Fibroblast of the aortic adventitia (primary cell): ENCODE measurements around the gene RTL10. TPM values are rescaled to one million over a fixed set of nuclear protein-coding genes. Genes with fewer than 3 reads are reported as not detected.

ENCODE experiments used
- DNase-seq: peaks from one replicate; pipeline ENCODE4 v3.0.0-alpha.2; 2010; ENCODE audit warnings: low read depth
- H3K4me3 ChIP-seq: 2 replicates; pipeline ENCODE4 v1.5.1; 2011; ENCODE audit warnings: low read depth, mild to moderate bottlenecking, control low read depth, low read length, moderate library complexity
- total RNA-seq: library from RNA; depleted of rRNA; stranded (reverse); fragments of >200 nt; gene quantifications from 2 replicates; pipeline ENCODE4 v1.2.3, GENCODE V29; 2012; ENCODE audit warnings: low replicate concordance
- TF ChIP-seq, protein P1 (sequence below): IDR thresholded peaks from 2 replicates; pipeline ENCODE4 v1.5.1; 2011; ENCODE audit warnings: mild to moderate bottlenecking, low read length, control low read depth, inconsistent platforms; ENCODE audit not compliant: insufficient read depth

Gene RTL10
- total RNA-seq, 1 donor: 10.8 TPM

GRCh38 chr22:19815093-19815822 is 39.4 kb downstream of the RTL10 start:
- TF ChIP-seq, protein P1, sequence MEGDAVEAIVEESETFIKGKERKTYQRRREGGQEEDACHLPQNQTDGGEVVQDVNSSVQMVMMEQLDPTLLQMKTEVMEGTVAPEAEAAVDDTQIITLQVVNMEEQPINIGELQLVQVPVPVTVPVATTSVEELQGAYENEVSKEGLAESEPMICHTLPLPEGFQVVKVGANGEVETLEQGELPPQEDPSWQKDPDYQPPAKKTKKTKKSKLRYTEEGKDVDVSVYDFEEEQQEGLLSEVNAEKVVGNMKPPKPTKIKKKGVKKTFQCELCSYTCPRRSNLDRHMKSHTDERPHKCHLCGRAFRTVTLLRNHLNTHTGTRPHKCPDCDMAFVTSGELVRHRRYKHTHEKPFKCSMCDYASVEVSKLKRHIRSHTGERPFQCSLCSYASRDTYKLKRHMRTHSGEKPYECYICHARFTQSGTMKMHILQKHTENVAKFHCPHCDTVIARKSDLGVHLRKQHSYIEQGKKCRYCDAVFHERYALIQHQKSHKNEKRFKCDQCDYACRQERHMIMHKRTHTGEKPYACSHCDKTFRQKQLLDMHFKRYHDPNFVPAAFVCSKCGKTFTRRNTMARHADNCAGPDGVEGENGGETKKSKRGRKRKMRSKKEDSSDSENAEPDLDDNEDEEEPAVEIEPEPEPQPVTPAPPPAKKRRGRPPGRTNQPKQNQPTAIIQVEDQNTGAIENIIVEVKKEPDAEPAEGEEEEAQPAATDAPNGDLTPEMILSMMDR: no peak
- DNase-seq: peak; percentile 54

DNA sequence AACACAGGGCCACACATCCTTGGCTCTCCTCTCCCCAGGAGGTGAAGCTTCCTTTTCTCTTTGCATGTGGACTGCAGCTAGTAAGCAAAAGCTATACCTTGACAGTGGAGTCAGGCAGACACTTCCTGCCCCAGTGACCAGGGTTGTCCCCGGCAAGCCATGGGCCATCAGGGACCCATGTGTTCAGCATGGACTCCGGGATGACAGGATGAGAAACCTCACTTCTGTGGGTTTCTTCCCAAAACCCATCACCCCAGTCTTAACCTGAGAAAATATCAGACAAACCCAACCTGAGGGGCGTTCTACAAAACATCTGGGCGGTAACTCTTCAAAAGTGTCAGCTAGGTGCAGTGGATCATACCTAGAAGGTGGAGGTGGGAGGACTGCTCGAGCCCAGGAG is 40.2 kb downstream of the RTL10 start:
- no peak overlapping the region for H3K4me3 ChIP-seq
- TF ChIP-seq, protein P1: no peak
- DNase-seq: no peak

More at GRCh38 chr22:19815093-19815822, 39.4 kb downstream of the RTL10 start:
- H3K4me3 ChIP-seq: no peak overlapping the region

DNA sequence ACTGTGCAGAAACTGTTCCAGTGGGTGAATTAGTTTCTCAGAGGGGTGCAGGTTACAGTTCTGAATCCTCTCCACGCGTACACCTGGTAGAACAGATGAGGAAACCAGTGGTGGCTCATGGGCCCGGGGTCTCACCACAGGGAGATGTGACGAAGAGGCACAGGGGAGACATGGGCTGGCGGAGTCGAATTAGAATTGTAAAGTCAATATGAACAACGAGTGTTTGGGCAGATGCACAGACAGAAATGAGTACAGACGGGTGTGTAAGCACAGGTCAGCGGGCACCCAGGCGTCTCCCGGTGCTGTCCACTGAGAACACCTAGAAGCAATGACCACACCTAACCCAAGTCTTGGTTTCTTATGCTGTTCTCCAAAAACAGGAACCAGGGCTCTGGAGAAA is 41.8 kb downstream of the RTL10 start:
- DNase-seq: no peak
- no peak overlapping the region for H3K4me3 ChIP-seq
- TF ChIP-seq, protein P1: no peak

DNA sequence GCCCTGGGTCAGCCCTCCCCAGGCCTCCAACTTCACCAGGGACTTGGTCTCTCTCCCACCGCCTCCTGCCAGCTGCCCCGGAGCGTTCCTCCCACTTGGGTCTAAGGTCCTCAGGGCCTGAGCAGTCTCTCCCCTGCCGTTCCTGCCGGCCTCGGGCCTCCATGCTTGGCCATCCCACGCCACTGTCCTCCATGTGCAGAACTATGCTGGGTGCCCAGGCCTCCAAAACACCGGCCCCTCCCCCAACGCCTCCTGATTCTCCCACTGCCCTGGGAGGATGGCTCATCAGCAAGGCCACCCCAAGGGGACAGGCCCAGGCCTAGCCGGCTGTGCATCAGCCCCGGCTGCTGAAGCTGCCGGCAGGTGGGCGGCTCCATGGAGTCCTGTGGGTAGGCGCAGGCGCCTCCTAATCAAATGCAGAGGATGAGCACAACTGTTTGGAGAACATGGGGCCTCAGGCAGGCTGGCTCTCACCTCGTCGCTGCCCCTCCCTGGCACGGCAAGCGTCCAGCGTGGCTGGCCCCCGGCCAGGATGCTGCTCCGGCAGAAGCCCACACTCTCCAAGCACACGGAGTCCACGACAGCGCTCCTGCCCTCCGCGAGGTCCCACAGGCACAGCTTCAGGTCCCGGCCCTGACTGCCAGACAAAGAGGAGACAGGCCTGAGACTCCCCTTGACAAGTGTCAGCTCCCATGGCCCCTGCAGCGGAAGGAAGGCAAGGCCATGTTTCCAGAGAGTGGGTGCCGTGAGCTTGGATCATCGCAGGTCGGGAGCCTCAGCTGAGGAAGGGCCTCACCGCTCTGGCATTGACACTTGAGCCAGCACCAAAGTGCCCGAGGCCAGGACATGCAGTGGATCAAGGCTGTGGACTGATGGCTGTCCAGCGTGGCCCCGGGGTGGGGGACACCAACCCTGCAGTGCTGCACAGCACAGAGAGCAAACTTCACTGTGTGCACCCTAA is 42.6 kb downstream of the RTL10 start:
- TF ChIP-seq, protein P1: no peak
- DNase-seq: no peak

DNA sequence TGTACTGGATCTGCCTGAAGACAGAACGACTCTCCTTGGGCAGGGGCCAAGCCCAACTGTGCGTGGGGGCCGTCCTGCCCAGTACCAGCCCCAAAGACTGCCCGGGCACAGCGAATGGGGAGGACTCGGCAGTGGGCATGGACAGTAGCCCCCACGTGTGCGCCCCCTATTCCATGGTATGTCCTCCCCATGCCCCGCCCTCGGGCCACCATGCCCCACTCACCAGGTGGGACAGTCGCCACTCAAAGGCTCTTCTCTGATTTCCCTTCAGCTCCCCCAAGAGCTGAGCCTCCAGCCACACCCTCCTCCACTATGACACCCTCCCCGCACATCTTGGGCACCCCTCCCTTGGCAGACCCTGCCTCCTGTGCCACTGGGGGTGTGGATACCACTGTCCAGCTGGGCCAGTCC is 43.5 kb downstream of the RTL10 start:
- DNase-seq: no peak
- TF ChIP-seq, protein P1: no peak
- H3K4me3 ChIP-seq: no peak overlapping the region

More for the DNA sequence above, 42.6 kb downstream of the RTL10 start:
- no peak overlapping the region for H3K4me3 ChIP-seq

DNA sequence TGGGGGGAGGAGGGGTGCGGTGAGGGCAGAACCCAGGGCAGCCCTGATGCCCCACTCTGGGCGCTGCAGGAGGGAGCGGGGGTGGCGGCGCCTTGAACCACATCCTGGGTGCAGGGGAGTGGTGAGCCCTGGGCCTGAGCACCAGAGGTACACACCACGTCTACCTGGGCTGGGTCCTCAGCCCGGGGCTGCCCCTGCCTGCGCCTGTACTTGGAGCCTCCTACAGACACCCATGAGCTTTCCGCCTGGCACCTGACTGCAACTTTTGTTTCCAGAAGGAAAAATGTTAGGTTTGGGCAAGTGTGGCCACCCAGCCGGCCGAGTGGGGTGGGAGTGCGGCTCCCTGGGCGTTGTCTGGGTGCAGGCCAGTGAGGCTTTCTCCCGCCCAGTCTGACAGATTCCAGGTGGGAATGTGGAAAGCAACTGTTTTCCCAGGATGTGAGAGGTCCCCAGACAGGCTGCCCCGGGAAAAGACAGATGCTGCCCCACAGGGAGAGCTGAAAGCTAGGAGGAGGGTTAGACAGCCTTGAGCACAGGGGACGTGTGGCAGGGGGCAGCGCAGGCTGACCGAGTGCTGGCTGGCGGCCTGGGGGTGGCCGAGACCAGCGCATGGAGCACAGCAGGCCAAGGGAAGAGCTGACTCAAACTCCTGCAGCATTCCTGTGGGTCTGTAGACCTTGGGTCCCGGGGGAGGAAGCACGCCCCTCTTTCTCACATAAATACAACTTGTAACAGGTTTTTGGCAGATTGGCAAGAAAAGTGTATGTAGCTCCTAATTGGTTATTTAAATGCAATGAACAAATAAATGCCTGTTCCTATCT is 44.1 kb downstream of the RTL10 start:
- TF ChIP-seq, protein P1: no peak
- H3K4me3 ChIP-seq: no peak overlapping the region
- peak; percentile 80 for DNase-seq
